ENCODE results near the gene AUNIP.
A peak's percentile ranks its signal among the peaks of the same experiment; 100 is the strongest.

The AUNIP gene

GRCh38 chr1:25819491-25820246 is 39.6 kb downstream of the AUNIP start, which contains the start of gene MTFR1L:
MTFR1L (plus strand) TSS chr1:25819954; CDS start chr1:25823105, 3,151 bp downstream.
- peak within 1 kb of the TSS; percentile 89 for H3K4me3 ChIP-seq (ENCODE audit: low read length)
- DNase-seq (ENCODE audit: low read depth): peak; percentile 66
- TF ChIP-seq CTCF (conservative IDR thresholded peaks at IDR 0.05; ENCODE audit: low read length): no peak

GRCh38 chr1:25818569-25818968 is 40.7 kb downstream of the AUNIP start:
- peak overlapping the region; percentile 89 for H3K4me3 ChIP-seq (ENCODE audit: low read length)
- no peak for TF ChIP-seq CTCF (conservative IDR thresholded peaks at IDR 0.05; ENCODE audit: low read length)
- no peak for DNase-seq (ENCODE audit: low read depth)

GRCh38 chr1:25817840-25818501 is 41.3 kb downstream of the AUNIP start:
- H3K4me3 ChIP-seq (ENCODE audit: low read length): no peak overlapping the region
- no peak for DNase-seq (ENCODE audit: low read depth)
- TF ChIP-seq CTCF (conservative IDR thresholded peaks at IDR 0.05; ENCODE audit: low read length): peak; percentile 21; the same call in 1 of the 2 replicates

- no peak for TF ChIP-seq CTCF (conservative IDR thresholded peaks at IDR 0.05; ENCODE audit: low read length)
- H3K4me3 ChIP-seq (ENCODE audit: low read length): no peak overlapping the region
- DNase-seq (ENCODE audit: low read depth): no peak
These were observed 43.0 kb downstream of the AUNIP start for GRCh38 chr1:25816112-25816718.

GRCh38 chr1:25815208-25816111 is 43.8 kb downstream of the AUNIP start:
- DNase-seq (ENCODE audit: low read depth): no peak
- TF ChIP-seq CTCF (conservative IDR thresholded peaks at IDR 0.05; ENCODE audit: low read length): no peak
- no peak overlapping the region for H3K4me3 ChIP-seq (ENCODE audit: low read length)

GRCh38 chr1:25814549-25815087 is 44.6 kb downstream of the AUNIP start:
- no peak overlapping the region for H3K4me3 ChIP-seq (ENCODE audit: low read length)
- no peak for TF ChIP-seq CTCF (conservative IDR thresholded peaks at IDR 0.05; ENCODE audit: low read length)
- no peak for DNase-seq (ENCODE audit: low read depth)
